ENCODE data around the gene PHF21B.
"Not testable (repeated sequence)": the region's sequence is repeated elsewhere in the genome, so short reads cannot be mapped to it uniquely, and the experiment has no call there.

Gene PHF21B

GRCh38 chr22:45009606-45010531, at the start of gene PHF21B:
TSS of gene PHF21B (minus strand) at chr22:45010005. CDS start at chr22:45009549, 456 bp downstream.
- DNase-seq: peak; percentile 54

GRCh38 chr22:45059296-45059695, 49.5 kb upstream of the PHF21B start:
- no peak for DNase-seq

- no peak for DNase-seq
These were observed 48.8 kb upstream of the PHF21B start for GRCh38 chr22:45058622-45058912.

- DNase-seq: no peak
These were observed 46.1 kb upstream of the PHF21B start for GRCh38 chr22:45055936-45056335.

GRCh38 chr22:45053571-45053970, 43.8 kb upstream of the PHF21B start:
- DNase-seq: no peak

- DNase-seq: no peak
These were observed 43.3 kb upstream of the PHF21B start for GRCh38 chr22:45053094-45053493.

- DNase-seq: not testable (repeated sequence)
These were observed 42.9 kb upstream of the PHF21B start for GRCh38 chr22:45052665-45053064.

GRCh38 chr22:45051946-45052345, 42.1 kb upstream of the PHF21B start:
- no peak for DNase-seq

GRCh38 chr22:45051419-45051818, 41.6 kb upstream of the PHF21B start:
- DNase-seq: no peak

GRCh38 chr22:45047260-45047659, 37.5 kb upstream of the PHF21B start:
- no peak for DNase-seq

- no peak for DNase-seq
These were observed 35.4 kb upstream of the PHF21B start for GRCh38 chr22:45045208-45045607.

GRCh38 chr22:45042263-45042662, 32.5 kb upstream of the PHF21B start:
- no peak for DNase-seq

GRCh38 chr22:45039133-45039532, 29.3 kb upstream of the PHF21B start:
- no peak for DNase-seq

GRCh38 chr22:45036154-45036553, 26.3 kb upstream of the PHF21B start:
- DNase-seq: no peak

GRCh38 chr22:45034821-45035220, 25.0 kb upstream of the PHF21B start:
- no peak for DNase-seq

- no peak for DNase-seq
These were observed 24.4 kb upstream of the PHF21B start for GRCh38 chr22:45034156-45034555.

- no peak for DNase-seq
These were observed 23.3 kb upstream of the PHF21B start for GRCh38 chr22:45033136-45033535.

GRCh38 chr22:45031629-45032403, 22.0 kb upstream of the PHF21B start:
- DNase-seq: no peak

- no peak for DNase-seq
These were observed 19.7 kb upstream of the PHF21B start for GRCh38 chr22:45029501-45029900.

GRCh38 chr22:45026511-45026910, 16.7 kb upstream of the PHF21B start:
- DNase-seq: no peak

GRCh38 chr22:45023431-45023830, 13.6 kb upstream of the PHF21B start:
- DNase-seq: no peak

GRCh38 chr22:45019861-45020655, 10.3 kb upstream of the PHF21B start:
- no peak for DNase-seq

GRCh38 chr22:45014654-45015053, 4.8 kb upstream of the PHF21B start:
- DNase-seq: no peak

Data from NCI-H748 treated with DMSO at 0.1 percent for 48 hours (cell line).